Keratinocyte (primary cell): ENCODE measurements around the gene MTHFD1L. TPM values are rescaled to one million over a fixed set of nuclear protein-coding genes. Genes with fewer than 3 reads are reported as not detected.

Source experiments
- DNase-seq: peaks from one replicate; pipeline ENCODE4 v3.0.0-alpha.2; 2011; ENCODE audit warnings: low read depth, missing footprints, low spot score
- FAIRE-seq: peaks from 2 replicates; lab custom pipeline; 2011; peaks lifted over from hg19 to GRCh38; lab: Jason Lieb, UNC
- H2AFZ ChIP-seq: 2 replicates; pipeline ENCODE4 v1.6.0; 2012; ENCODE audit warnings: low read length, control low read depth, inconsistent platforms; ENCODE audit not compliant: control insufficient read depth
- H3K27ac ChIP-seq: 2 replicates; pipeline ENCODE4 v1.5.1; 2011; ENCODE audit warnings: low read length; ENCODE audit not compliant: control insufficient read depth, insufficient read depth
- H3K27me3 ChIP-seq: 3 replicates; pipeline ENCODE4 v1.6.0; 2011; ENCODE audit warnings: low read length; ENCODE audit not compliant: control insufficient read depth, insufficient read depth; ENCODE audit errors: extremely low read depth
- H3K36me3 ChIP-seq, 2 experiments: 2 replicates in 1 of 2; 3 replicates in 1 of 2; pipeline ENCODE4 v1.5.1; 2011; ENCODE audit warnings: low read length in 2 of 2, mild to moderate bottlenecking in 1 of 2; ENCODE audit not compliant: control insufficient read depth in 2 of 2, insufficient read depth in 2 of 2; ENCODE audit errors: extremely low read depth in 1 of 2
- H3K4me1 ChIP-seq: 3 replicates; pipeline ENCODE4 v1.5.1; 2011; ENCODE audit warnings: low read length; ENCODE audit not compliant: control insufficient read depth, insufficient read depth; ENCODE audit errors: extremely low read depth
- H3K4me2 ChIP-seq: 3 replicates; pipeline ENCODE4 v1.6.0; 2011; ENCODE audit warnings: low read depth, low read length; ENCODE audit not compliant: control insufficient read depth, insufficient read depth; ENCODE audit errors: extremely low read depth
- H3K4me3 ChIP-seq, 3 experiments: fragments of 200-600 bp in 1 of 3; sonication (generic) in 1 of 3; 2 replicates in 2 of 3; 3 replicates in 1 of 3; pipeline ENCODE4 v1.5.1; 2011 to 2016; ENCODE audit warnings: low read length in 3 of 3, mild to moderate bottlenecking in 3 of 3, control low read depth in 2 of 3, inconsistent platforms in 1 of 3, low read depth in 1 of 3, mixed read lengths in 1 of 3, mixed run types in 1 of 3, moderate library complexity in 1 of 3; ENCODE audit not compliant: control insufficient read depth in 2 of 3, insufficient read depth in 2 of 3; ENCODE audit errors: extremely low read depth in 1 of 3
- H3K79me2 ChIP-seq: 2 replicates; pipeline ENCODE4 v1.6.0; 2012; ENCODE audit warnings: low read length; ENCODE audit not compliant: control insufficient read depth, insufficient read depth
- H3K9ac ChIP-seq: 3 replicates; pipeline ENCODE4 v1.6.0; 2011; ENCODE audit warnings: low read length; ENCODE audit not compliant: control insufficient read depth, insufficient read depth; ENCODE audit errors: extremely low read depth
- H3K9me1 ChIP-seq: 3 replicates; pipeline ENCODE4 v1.6.0; 2011; ENCODE audit warnings: low read length; ENCODE audit not compliant: control insufficient read depth, insufficient read depth; ENCODE audit errors: extremely low read depth
- H3K9me3 ChIP-seq: 2 replicates; pipeline ENCODE4 v1.5.1; 2012; ENCODE audit warnings: low read depth, low read length; ENCODE audit not compliant: control insufficient read depth
- H4K20me1 ChIP-seq: 3 replicates; pipeline ENCODE4 v1.6.0; 2011; ENCODE audit warnings: low read length; ENCODE audit not compliant: control insufficient read depth, insufficient read depth; ENCODE audit errors: extremely low read depth
- EZH2 ChIP-seq: IDR thresholded peaks from one replicate; pipeline ENCODE4 v1.6.1; 2012; ENCODE audit warnings: inconsistent platforms, mild to moderate bottlenecking, low read length, moderate library complexity
- dilution Hi-C: fragments of 300-500 bp; cut with MboI; formaldehyde crosslinking; loops from one replicate; pipeline ENCODE4 v1.7.0; 2020; ENCODE audit warnings: low sequenced_read_pairs; ENCODE audit not compliant: extremely low pct_ligation_motif_present
- polyA plus RNA-seq, 5 experiments: library from polyadenylated mRNA; depleted of rRNA in 3 of 5; stranded (reverse) in 3 of 5; stranded (forward) in 1 of 5; unstranded in 1 of 5; fragments of >200 nt; gene quantifications; 1 replicate in 1 of 5; 2 replicates in 3 of 5; 3 replicates in 1 of 5; pipeline versions ENCODE4 v1.2.1 to v1.2.3, GENCODE V29; 2011 to 2012; ENCODE audit warnings: missing spikeins in 2 of 5, low read depth in 1 of 5, low replicate concordance in 1 of 5
- TF ChIP-seq, protein P1 (sequence below), 3 experiments: IDR thresholded peaks in 1 of 3; conservative IDR thresholded peaks in 1 of 3; optimal IDR thresholded peaks in 1 of 3; 2 replicates in 2 of 3; 3 replicates in 1 of 3; pipeline versions ENCODE3 to v1.5.1; 2011; ENCODE audit warnings: low read length in 3 of 3, mild to moderate bottlenecking in 3 of 3, moderate library complexity in 2 of 3, control low read depth in 1 of 3, inconsistent platforms in 1 of 3; ENCODE audit not compliant: insufficient read depth in 2 of 3; ENCODE audit errors: extremely low read depth in 1 of 3

Gene MTHFD1L
- polyA plus RNA-seq, 1 donor (not counting 4 experiments of a cell fraction or from before 2014, with no cell fraction given), result 38.0 TPM

DNA sequence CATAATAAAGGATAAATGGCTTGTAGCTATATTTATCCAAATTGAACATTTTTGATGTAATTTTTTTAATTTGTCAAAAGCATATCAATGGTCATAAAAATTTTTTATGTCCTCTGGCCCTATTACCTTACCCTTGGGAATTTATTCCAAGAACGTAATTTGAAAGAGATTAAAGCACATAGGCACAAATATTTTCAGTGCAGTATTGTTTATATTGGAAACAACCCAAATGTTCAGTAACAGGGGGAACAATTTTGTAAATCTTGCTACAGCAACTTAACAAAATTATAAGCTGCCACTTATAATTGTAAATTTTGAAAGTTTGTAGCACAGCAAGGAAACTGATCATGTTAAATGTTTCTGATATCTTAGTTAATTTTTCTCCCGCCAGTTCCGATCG lies 142.4 kb downstream of the MTHFD1L start:
- Histone ChIP-seq H2AFZ (no peak overlapping the region), H3K4me2 (no peak overlapping the region), H3K4me1 (peaks cover 15% of the 10 kb centered on the region), H3K4me3 (no peak overlapping the region), H3K27me3 (no peaks in the 10 kb centered on the region), H3K36me3 (peaks cover 0 to 13% of the 10 kb centered on the region in 2 experiments), H3K9me1 (no peaks in the 10 kb centered on the region), H3K9ac (no peak overlapping the region), H3K9me3 (no peaks in the 10 kb centered on the region), H4K20me1 (no peaks in the 10 kb centered on the region), H3K27ac (no peak overlapping the region), H3K79me2 (no peaks in the 10 kb centered on the region)
- dilution Hi-C loops, result no loop called here
- FAIRE-seq (no peak), DNase-seq (no peak)
- TF ChIP-seq, protein P1, sequence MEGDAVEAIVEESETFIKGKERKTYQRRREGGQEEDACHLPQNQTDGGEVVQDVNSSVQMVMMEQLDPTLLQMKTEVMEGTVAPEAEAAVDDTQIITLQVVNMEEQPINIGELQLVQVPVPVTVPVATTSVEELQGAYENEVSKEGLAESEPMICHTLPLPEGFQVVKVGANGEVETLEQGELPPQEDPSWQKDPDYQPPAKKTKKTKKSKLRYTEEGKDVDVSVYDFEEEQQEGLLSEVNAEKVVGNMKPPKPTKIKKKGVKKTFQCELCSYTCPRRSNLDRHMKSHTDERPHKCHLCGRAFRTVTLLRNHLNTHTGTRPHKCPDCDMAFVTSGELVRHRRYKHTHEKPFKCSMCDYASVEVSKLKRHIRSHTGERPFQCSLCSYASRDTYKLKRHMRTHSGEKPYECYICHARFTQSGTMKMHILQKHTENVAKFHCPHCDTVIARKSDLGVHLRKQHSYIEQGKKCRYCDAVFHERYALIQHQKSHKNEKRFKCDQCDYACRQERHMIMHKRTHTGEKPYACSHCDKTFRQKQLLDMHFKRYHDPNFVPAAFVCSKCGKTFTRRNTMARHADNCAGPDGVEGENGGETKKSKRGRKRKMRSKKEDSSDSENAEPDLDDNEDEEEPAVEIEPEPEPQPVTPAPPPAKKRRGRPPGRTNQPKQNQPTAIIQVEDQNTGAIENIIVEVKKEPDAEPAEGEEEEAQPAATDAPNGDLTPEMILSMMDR (optimal IDR thresholded peaks at IDR 0.05 in 1 of 3, IDR thresholded peaks at IDR 0.05 in 1 of 3, conservative IDR thresholded peaks at IDR 0.05 in 1 of 3; ENCODE audit: extremely low read depth in 1 of 3, insufficient read depth in 2 of 3, low read length in 3 of 3), result no peak
- TF ChIP-seq EZH2, result no peak

DNA sequence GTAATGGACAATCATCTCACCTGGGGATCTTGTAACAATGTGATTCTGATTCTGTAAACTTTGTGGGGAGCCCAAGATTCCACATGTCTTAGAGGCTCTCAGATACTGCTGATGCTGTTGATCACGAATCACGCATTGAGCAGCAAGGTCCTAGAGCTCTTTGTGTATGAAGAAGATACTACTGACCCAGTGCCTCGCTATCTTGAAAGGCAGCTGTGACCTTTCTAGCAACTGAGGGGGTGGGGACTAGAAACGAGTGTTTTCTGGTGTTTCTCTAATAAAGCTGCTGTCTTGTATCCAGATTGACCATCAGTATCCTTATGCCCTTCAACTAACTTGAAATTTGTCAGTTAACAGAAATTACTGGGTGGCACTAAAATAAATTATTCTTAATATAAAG lies 142.9 kb downstream of the MTHFD1L start:
- no peak overlapping the region for H3K4me2 ChIP-seq
- H3K27me3 ChIP-seq, result no peaks in the 10 kb centered on the region
- no peaks in the 10 kb centered on the region for H3K9me3 ChIP-seq
- H3K27ac ChIP-seq, result no peak overlapping the region
- peaks cover 15% of the 10 kb centered on the region for H3K4me1 ChIP-seq
- no peaks in the 10 kb centered on the region for H3K9me1 ChIP-seq
- peaks cover 0 to 13% of the 10 kb centered on the region in 2 experiments for H3K36me3 ChIP-seq
- no peaks in the 10 kb centered on the region for H4K20me1 ChIP-seq
- TF ChIP-seq, protein P1 (optimal IDR thresholded peaks at IDR 0.05 in 1 of 3, IDR thresholded peaks at IDR 0.05 in 1 of 3, conservative IDR thresholded peaks at IDR 0.05 in 1 of 3; ENCODE audit: extremely low read depth in 1 of 3, insufficient read depth in 2 of 3, low read length in 3 of 3), result no peak
- no peak for TF ChIP-seq EZH2
- FAIRE-seq (no peak), DNase-seq (no peak)
- dilution Hi-C loops, result no loop called here
- H2AFZ ChIP-seq, result no peak overlapping the region
- H3K9ac ChIP-seq, result no peak overlapping the region
- no peaks in the 10 kb centered on the region for H3K79me2 ChIP-seq
- no peak overlapping the region for H3K4me3 ChIP-seq
